Smooth muscle cell (in vitro differentiated cells): ENCODE data around the gene ADCY10. TPM values are rescaled to one million over a fixed set of nuclear protein-coding genes. Genes with fewer than 3 reads are reported as not detected.
A peak's percentile ranks its signal among the peaks of the same experiment; 100 is the strongest.

Experiments used
- DNase-seq: peaks from one replicate; lab custom pipeline; 2025; ENCODE audit not compliant: unreplicated experiment; lab: John Stamatoyannopoulos, UW
- H2AFZ ChIP-seq: fragments of 200-600 bp; sonication (generic); 2 replicates; pipeline ENCODE4 v1.6.0; 2016; ENCODE audit warnings: antibody characterized with exemption, low read depth, mild to moderate bottlenecking
- H3F3A ChIP-seq: fragments of 200-600 bp; sonication (generic); 2 replicates; pipeline ENCODE4 v1.6.0; 2017; ENCODE audit warnings: antibody characterized with exemption, low read depth
- H3K27ac ChIP-seq: fragments of 200-600 bp; sonication (generic); 2 replicates; pipeline ENCODE4 v1.5.1; 2016; ENCODE audit warnings: low read depth, mild to moderate bottlenecking
- H3K27me3 ChIP-seq: fragments of 200-600 bp; sonication (generic); 2 replicates; pipeline ENCODE4 v1.6.1; 2016; ENCODE audit warnings: low read depth, mild to moderate bottlenecking
- H3K36me3 ChIP-seq: fragments of 200-600 bp; sonication (generic); 2 replicates; pipeline ENCODE4 v1.5.1; 2016; ENCODE audit warnings: low read depth
- H3K4me1 ChIP-seq: fragments of 200-600 bp; sonication (generic); 2 replicates; pipeline ENCODE4 v1.5.1; 2016; ENCODE audit warnings: low read depth
- H3K4me2 ChIP-seq: fragments of 200-600 bp; sonication (generic); 2 replicates; pipeline ENCODE4 v1.6.0; 2016; ENCODE audit warnings: mild to moderate bottlenecking
- H3K4me3 ChIP-seq: fragments of 200-600 bp; sonication (generic); 2 replicates; pipeline ENCODE4 v1.5.1; 2016; ENCODE audit warnings: mild to moderate bottlenecking
- H3K79me2 ChIP-seq: fragments of 200-600 bp; sonication (generic); 2 replicates; pipeline ENCODE4 v1.6.0; 2016; ENCODE audit warnings: low read depth, mild to moderate bottlenecking
- H3K9ac ChIP-seq: fragments of 200-600 bp; sonication (generic); 2 replicates; pipeline ENCODE4 v1.6.0; 2016; ENCODE audit warnings: low read depth
- H3K9me3 ChIP-seq: fragments of 200-600 bp; sonication (generic); replicated peaks from 2 replicates; pipeline ENCODE4 v1.5.1; 2016; ENCODE audit warnings: low read depth
- H4K20me1 ChIP-seq: fragments of 200-600 bp; sonication (generic); 2 replicates; pipeline ENCODE4 v1.6.0; 2016; ENCODE audit warnings: low read depth
- CTCF ChIP-seq: fragments of 200-600 bp; sonication (generic); IDR thresholded peaks from 2 replicates; pipeline ENCODE4 v1.5.1; 2017; ENCODE audit warnings: borderline replicate concordance, mild to moderate bottlenecking, antibody characterized with exemption; ENCODE audit not compliant: insufficient read depth, poor library complexity, severe bottlenecking
- whole genome bisulfite sequencing: methylation state at CpG from one replicate; pipeline ENCODE4 v1.1.7; 2016; ENCODE audit warnings: low lambda C conversion rate; 5-methylcytosine and 5-hydroxymethylcytosine counted together
- polyA plus RNA-seq: library from polyadenylated mRNA; unstranded; fragments of >200 nt; fragmentation: Nextera tagmentation; extraction: Ambion mirVana; gene quantifications from 2 replicates; pipeline ENCODE4 v1.2.1, GENCODE V29; 2016
- total RNA-seq: library from RNA; depleted of rRNA; stranded (reverse); fragments of >200 nt; gene quantifications from 2 replicates; pipeline ENCODE4 v1.2.3, GENCODE V29; 2014

The ADCY10 gene
- total and polyA plus RNA-seq, 2 experiments from 2014 or later, result not detected

GRCh38 chr1:167910530-167910929 lies 3.4 kb downstream of the ADCY10 start:
- Histone ChIP-seq H3K4me3 (no peak overlapping the region), H3K27ac (no peak overlapping the region), H4K20me1 (no peaks in the 10 kb centered on the region), H3K9ac (no peak overlapping the region), H3K9me3 (no peaks in the 10 kb centered on the region), H3K27me3 (no peaks in the 10 kb centered on the region), H3F3A (no peaks in the 10 kb centered on the region), H2AFZ (no peak overlapping the region), H3K79me2 (no peaks in the 10 kb centered on the region), H3K4me1 (peaks cover 5% of the 10 kb centered on the region), H3K36me3 (no peaks in the 10 kb centered on the region), H3K4me2 (no peak overlapping the region)
- DNase-seq, result no peak
- no peak for TF ChIP-seq CTCF
- WGBS, result 89% methylated on average over 2 of the region's 2 CpGs

- no peaks in the 10 kb centered on the region for H3K36me3 ChIP-seq
- DNase-seq, result no peak
- H3K4me1 ChIP-seq, result peaks cover 13% of the 10 kb centered on the region
- H3F3A ChIP-seq, result no peaks in the 10 kb centered on the region
- H3K4me2 ChIP-seq, result no peak overlapping the region
- no peak overlapping the region for H3K9ac ChIP-seq
- no peak overlapping the region for H2AFZ ChIP-seq
- H4K20me1 ChIP-seq, result no peaks in the 10 kb centered on the region
- no peaks in the 10 kb centered on the region for H3K27me3 ChIP-seq
- H3K9me3 ChIP-seq, result no peaks in the 10 kb centered on the region
- no peak for TF ChIP-seq CTCF
- H3K4me3 ChIP-seq, result no peak overlapping the region
- H3K79me2 ChIP-seq, result no peaks in the 10 kb centered on the region
- WGBS, result 90% methylated on average over 6 of the region's 6 CpGs
- no peak overlapping the region for H3K27ac ChIP-seq
Measured at GRCh38 chr1:167909691-167910180, 4.2 kb downstream of the ADCY10 start.

- no peak overlapping the region for H3K9ac ChIP-seq
- H3K9me3 ChIP-seq, result no peaks in the 10 kb centered on the region
- no peaks in the 10 kb centered on the region for H3K79me2 ChIP-seq
- H4K20me1 ChIP-seq, result no peaks in the 10 kb centered on the region
- no peaks in the 10 kb centered on the region for H3K36me3 ChIP-seq
- H3K27me3 ChIP-seq, result no peaks in the 10 kb centered on the region
- no peak overlapping the region for H2AFZ ChIP-seq
- H3K4me3 ChIP-seq, result no peak overlapping the region
- no peak for DNase-seq
- H3K27ac ChIP-seq, result peak overlapping the region; percentile 53
- TF ChIP-seq CTCF, result no peak
- no peaks in the 10 kb centered on the region for H3F3A ChIP-seq
- H3K4me2 ChIP-seq, result no peak overlapping the region
- peaks cover 17% of the 10 kb centered on the region for H3K4me1 ChIP-seq
Measured at GRCh38 chr1:167905671-167906070, 8.3 kb downstream of the ADCY10 start.

- Histone ChIP-seq H3K9ac (no peak overlapping the region), H3K79me2 (no peaks in the 10 kb centered on the region), H3K4me2 (peak overlapping the region; percentile 57), H3K9me3 (no peaks in the 10 kb centered on the region), H3K4me1 (peaks cover 17% of the 10 kb centered on the region), H2AFZ (no peak overlapping the region), H3K27me3 (no peaks in the 10 kb centered on the region), H3K36me3 (no peaks in the 10 kb centered on the region), H3K27ac (peak overlapping the region; percentile 53), H3K4me3 (no peak overlapping the region), H3F3A (no peaks in the 10 kb centered on the region), H4K20me1 (no peaks in the 10 kb centered on the region)
- no peak for DNase-seq
- no peak for TF ChIP-seq CTCF
- 64% methylated on average over 3 of the region's 3 CpGs for WGBS
Measured at GRCh38 chr1:167905182-167905581, 8.8 kb downstream of the ADCY10 start.
